Hematopoietic multipotent progenitor cell treated with erythropoietin and hydrocortisone succinate and interleukin-3 and kit ligand, for 8 days (in vitro differentiated cells): ENCODE measurements around the gene EP400.

Experiments
- DNase-seq: peaks from one replicate; pipeline ENCODE4 v3.0.0-alpha.2; 2015

EP400 gene

GRCh38 chr12:131990980-131991305 is 41.2 kb downstream of the EP400 start:
- no peak for DNase-seq

GRCh38 chr12:131991816-131992430 is 42.2 kb downstream of the EP400 start:
- no peak for DNase-seq

GRCh38 chr12:131994589-131994988 is 44.8 kb downstream of the EP400 start:
- DNase-seq: no peak

GRCh38 chr12:132000286-132000872 is 50.6 kb downstream of the EP400 start:
- no peak for DNase-seq

GRCh38 chr12:132003846-132004245 is 54.1 kb downstream of the EP400 start:
- DNase-seq: no peak

- DNase-seq: no peak
Observed at GRCh38 chr12:132004946-132005345, 55.2 kb downstream of the EP400 start.

GRCh38 chr12:132006056-132006680 is 56.4 kb downstream of the EP400 start:
- no peak for DNase-seq

GRCh38 chr12:132007041-132007440 is 57.3 kb downstream of the EP400 start:
- DNase-seq: no peak

GRCh38 chr12:132009336-132009859 is 59.7 kb downstream of the EP400 start:
- no peak for DNase-seq

- DNase-seq: no peak
Observed at GRCh38 chr12:132012919-132013568, 63.3 kb downstream of the EP400 start.

GRCh38 chr12:132014092-132014914 is 64.6 kb downstream of the EP400 start:
- no peak for DNase-seq

GRCh38 chr12:132014915-132015280 is 65.2 kb downstream of the EP400 start:
- DNase-seq: no peak

- no peak for DNase-seq
Observed at GRCh38 chr12:132015686-132016430, 66.1 kb downstream of the EP400 start.

GRCh38 chr12:132018193-132018916 is 68.6 kb downstream of the EP400 start:
- DNase-seq: peak; percentile 16

GRCh38 chr12:132019891-132020290 is 70.1 kb downstream of the EP400 start:
- no peak for DNase-seq

- no peak for DNase-seq
Observed at GRCh38 chr12:132020292-132020691, 70.5 kb downstream of the EP400 start.

GRCh38 chr12:132021031-132021871 is 71.5 kb downstream of the EP400 start:
- DNase-seq: no peak

- no peak for DNase-seq
Observed at GRCh38 chr12:132021965-132022364, 72.2 kb downstream of the EP400 start.

- no peak for DNase-seq
Observed at GRCh38 chr12:132023658-132024057, 73.9 kb downstream of the EP400 start.

- no peak for DNase-seq
Observed at GRCh38 chr12:132024758-132025157, 75.0 kb downstream of the EP400 start.

- DNase-seq: no peak
Observed at GRCh38 chr12:132025526-132025925, 75.8 kb downstream of the EP400 start.
